ENCODE data around the gene C1orf50. TPM values are rescaled to one million over a fixed set of nuclear protein-coding genes. Genes with fewer than 3 reads are reported as not detected.

C1orf50 gene
- total RNA-seq, 8 experiments from 2014 or later, result 4.8 to 14.4 (median 10.5) TPM

- H3K27ac ChIP-seq, result no peak overlapping the region
- H3K4me1 ChIP-seq (replicated peaks in 1 of 2), result peaks cover 12 to 17% of the 10 kb centered on the region in 2 donors
- H3K4me3 ChIP-seq, result peak overlapping the region; percentile 79 to 94 (median 85)
- 58 to 100% (median 73%) methylated on average over 1 to 2 of the region's 2 CpGs for WGBS, 10 experiments
- no peak for ATAC-seq (replicated peaks in 6 of 8)
- in situ Hi-C loops (cut with MboI; ENCODE audit: low pct_unique_long_range_greater_than_20kb in 2 of 9, low sequenced_read_pairs in 9 of 9, unreplicated experiment in 9 of 9), result no loop called here
Measured at GRCh38 chr1:42768172-42768571, 1.1 kb downstream of the C1orf50 start.

- 90 to 100% (median 97%) methylated on average over 2 to 3 of the region's 3 CpGs for WGBS, 10 experiments
- in situ Hi-C loops (cut with MboI; ENCODE audit: low pct_unique_long_range_greater_than_20kb in 2 of 9, low sequenced_read_pairs in 9 of 9, unreplicated experiment in 9 of 9), result no loop called here
Measured at GRCh38 chr1:42769811-42770210, 2.8 kb downstream of the C1orf50 start.

GRCh38 chr1:42773420-42773819, 6.4 kb downstream of the C1orf50 start:
- WGBS, 10 experiments, result 29 to 83% (median 50%) methylated on average over 2 of the region's 2 CpGs; no CpG with 5 or more reads in 1 of the 10 experiments

More at GRCh38 chr1:42769811-42770210, 2.8 kb downstream of the C1orf50 start:
- ATAC-seq (replicated peaks in 6 of 8), result no peak
- Histone ChIP-seq H3K4me1 (replicated peaks in 1 of 2) (peaks cover 4 to 7% of the 10 kb centered on the region in 2 donors), H3K27ac (no peak overlapping the region), H3K4me3 (no peak overlapping the region)

GRCh38 chr1:42774928-42775526, 8.0 kb downstream of the C1orf50 start:
- no peak for ATAC-seq (replicated peaks in 6 of 8)
- H3K4me1 ChIP-seq (replicated peaks in 1 of 2), result no peaks in the 10 kb centered on the region
- 58 to 100% (median 92%) methylated on average over 1 to 5 of the region's 5 CpGs; no CpG with 5 or more reads in 1 of the 10 experiments for WGBS, 10 experiments
- no peak overlapping the region for H3K4me3 ChIP-seq
- H3K27ac ChIP-seq, result no peak overlapping the region
- in situ Hi-C loops (cut with MboI; ENCODE audit: low pct_unique_long_range_greater_than_20kb in 2 of 9, low sequenced_read_pairs in 9 of 9, unreplicated experiment in 9 of 9), result loop anchor here in 4 of 9 experiments (25.0 kb wide), 1 partner anchor 287 kb away; no protein-coding TSS in a partner anchor

More at GRCh38 chr1:42773420-42773819, 6.4 kb downstream of the C1orf50 start:
- Histone ChIP-seq H3K4me3 (no peak overlapping the region), H3K27ac (no peak overlapping the region), H3K4me1 (replicated peaks in 1 of 2) (peaks cover 1 to 2% of the 10 kb centered on the region in 2 donors)
- in situ Hi-C loops (cut with MboI; ENCODE audit: low pct_unique_long_range_greater_than_20kb in 2 of 9, low sequenced_read_pairs in 9 of 9, unreplicated experiment in 9 of 9), result no loop called here
- no peak for ATAC-seq (replicated peaks in 6 of 8)

GRCh38 chr1:42776502-42776901, 9.5 kb downstream of the C1orf50 start:
- in situ Hi-C loops (cut with MboI; ENCODE audit: low pct_unique_long_range_greater_than_20kb in 2 of 9, low sequenced_read_pairs in 9 of 9, unreplicated experiment in 9 of 9), result loop anchor here in 4 of 9 experiments (25.0 kb wide), 1 partner anchor 286 kb away; no protein-coding TSS in a partner anchor
- Histone ChIP-seq H3K27ac (no peak overlapping the region), H3K4me1 (replicated peaks in 1 of 2) (no peaks in the 10 kb centered on the region), H3K4me3 (no peak overlapping the region)
- WGBS, 10 experiments, result 81 to 100% (median 97%) methylated on average over 2 to 6 of the region's 6 CpGs; no CpG with 5 or more reads in 2 of the 10 experiments
- no peak for ATAC-seq (replicated peaks in 6 of 8)

- in situ Hi-C loops (cut with MboI; ENCODE audit: low pct_unique_long_range_greater_than_20kb in 2 of 9, low sequenced_read_pairs in 9 of 9, unreplicated experiment in 9 of 9), result loop anchor here in 4 of 9 experiments (25.0 kb wide), 1 partner anchor 284 kb away; no protein-coding TSS in a partner anchor
- peak in 6 of 8 experiments; percentile 51 to 83 (median 65) for ATAC-seq (replicated peaks in 6 of 8)
- no peaks in the 10 kb centered on the region for H3K4me1 ChIP-seq (replicated peaks in 1 of 2)
- no peak overlapping the region for H3K27ac ChIP-seq
- H3K4me3 ChIP-seq, result no peak overlapping the region
Measured at GRCh38 chr1:42777852-42778251, 10.8 kb downstream of the C1orf50 start.

- in situ Hi-C loops (cut with MboI; ENCODE audit: low pct_unique_long_range_greater_than_20kb in 2 of 9, low sequenced_read_pairs in 9 of 9, unreplicated experiment in 9 of 9), result loop anchor here in 4 of 9 experiments (25.0 kb wide), 1 partner anchor 283 kb away; no protein-coding TSS in a partner anchor
Measured at GRCh38 chr1:42779725-42780124, 12.7 kb downstream of the C1orf50 start.

GRCh38 chr1:42780176-42780575, 13.1 kb downstream of the C1orf50 start:
- whole genome bisulfite sequencing, 10 experiments, result 100% methylated on average over 1 of the region's 1 CpG; no CpG with 5 or more reads in 3 of the 10 experiments
- in situ Hi-C loops (cut with MboI; ENCODE audit: low pct_unique_long_range_greater_than_20kb in 2 of 9, low sequenced_read_pairs in 9 of 9, unreplicated experiment in 9 of 9), result loop anchor here in 4 of 9 experiments (25.0 kb wide), 1 partner anchor 282 kb away; no protein-coding TSS in a partner anchor

More at GRCh38 chr1:42779725-42780124, 12.7 kb downstream of the C1orf50 start:
- no peak overlapping the region for H3K27ac ChIP-seq
- WGBS, 10 experiments, result 64 to 100% (median 100%) methylated on average over 1 to 2 of the region's 2 CpGs; no CpG with 5 or more reads in 3 of the 10 experiments
- no peak overlapping the region for H3K4me3 ChIP-seq
- H3K4me1 ChIP-seq (replicated peaks in 1 of 2), result no peaks in the 10 kb centered on the region
- no peak for ATAC-seq (replicated peaks in 6 of 8)

GRCh38 chr1:42783092-42783491, 16.0 kb downstream of the C1orf50 start:
- Histone ChIP-seq H3K27ac (no peak overlapping the region), H3K4me1 (replicated peaks in 1 of 2) (no peaks in the 10 kb centered on the region), H3K4me3 (no peak overlapping the region)
- in situ Hi-C loops (cut with MboI; ENCODE audit: low pct_unique_long_range_greater_than_20kb in 2 of 9, low sequenced_read_pairs in 9 of 9, unreplicated experiment in 9 of 9), result loop anchor here in 4 of 9 experiments (25.0 kb wide), 1 partner anchor 279 kb away; no protein-coding TSS in a partner anchor
- WGBS, 10 experiments, result 88 to 100% (median 97%) methylated on average over 1 to 2 of the region's 2 CpGs; no CpG with 5 or more reads in 3 of the 10 experiments
- no peak for ATAC-seq (replicated peaks in 6 of 8)

More at GRCh38 chr1:42780176-42780575, 13.1 kb downstream of the C1orf50 start:
- no peaks in the 10 kb centered on the region for H3K4me1 ChIP-seq (replicated peaks in 1 of 2)
- no peak overlapping the region for H3K4me3 ChIP-seq
- no peak overlapping the region for H3K27ac ChIP-seq
- no peak for ATAC-seq (replicated peaks in 6 of 8)

- peak in 2 of 8 experiments; percentile 7 to 18 for ATAC-seq (replicated peaks in 6 of 8)
- WGBS, 10 experiments, result 83 to 100% (median 97%) methylated on average over 2 to 3 of the region's 18 CpGs; no CpG with 5 or more reads in 6 of the 10 experiments
- H3K27ac ChIP-seq, result no peak overlapping the region
- no peak overlapping the region for H3K4me3 ChIP-seq
- in situ Hi-C loops (cut with MboI; ENCODE audit: low pct_unique_long_range_greater_than_20kb in 2 of 9, low sequenced_read_pairs in 9 of 9, unreplicated experiment in 9 of 9), result loop anchor here in 4 of 9 experiments (25.0 kb wide), 1 partner anchor 278 kb away; no protein-coding TSS in a partner anchor
- H3K4me1 ChIP-seq (replicated peaks in 1 of 2), result no peaks in the 10 kb centered on the region
Measured at GRCh38 chr1:42784547-42784945, 17.5 kb downstream of the C1orf50 start.

- in situ Hi-C loops (cut with MboI; ENCODE audit: low pct_unique_long_range_greater_than_20kb in 2 of 9, low sequenced_read_pairs in 9 of 9, unreplicated experiment in 9 of 9), result loop anchor here in 4 of 9 experiments (25.0 kb wide), 1 partner anchor 277 kb away; no protein-coding TSS in a partner anchor
- peak in 6 of 8 experiments; percentile 16 to 59 (median 36) for ATAC-seq (replicated peaks in 6 of 8)
- no peaks in the 10 kb centered on the region for H3K4me1 ChIP-seq (replicated peaks in 1 of 2)
- no peak within 1 kb of the TSS for H3K4me3 ChIP-seq
- no peak within 1 kb of the TSS for H3K27ac ChIP-seq
- WGBS, 10 experiments, result 40 to 91% (median 72%) methylated on average over 2 to 15 of the region's 54 CpGs; no CpG with 5 or more reads in 6 of the 10 experiments
Measured at GRCh38 chr1:42784946-42785693, 18.1 kb downstream of the C1orf50 start, which contains the start of gene TMEM269. TMEM269 (plus strand) TSS chr1:42784991; CDS start chr1:42789894, 4,903 bp downstream.

GRCh38 chr1:42786097-42786496, 19.0 kb downstream of the C1orf50 start:
- in situ Hi-C loops (cut with MboI; ENCODE audit: low pct_unique_long_range_greater_than_20kb in 2 of 9, low sequenced_read_pairs in 9 of 9, unreplicated experiment in 9 of 9), result loop anchor here in 4 of 9 experiments (25.0 kb wide), 1 partner anchor 276 kb away; no protein-coding TSS in a partner anchor
- peak in 1 of 8 experiments; percentile 18 for ATAC-seq (replicated peaks in 6 of 8)
- Histone ChIP-seq H3K27ac (no peak overlapping the region), H3K4me3 (no peak overlapping the region), H3K4me1 (replicated peaks in 1 of 2) (no peaks in the 10 kb centered on the region)
- 50 to 100% (median 86%) methylated on average over 1 to 4 of the region's 5 CpGs; no CpG with 5 or more reads in 3 of the 10 experiments for WGBS, 10 experiments

All from motor neuron (in vitro differentiated cells).